ENCODE measurements around the gene PIK3CB.
A peak's percentile ranks its signal among the peaks of the same experiment; 100 is the strongest.

The PIK3CB gene

DNA sequence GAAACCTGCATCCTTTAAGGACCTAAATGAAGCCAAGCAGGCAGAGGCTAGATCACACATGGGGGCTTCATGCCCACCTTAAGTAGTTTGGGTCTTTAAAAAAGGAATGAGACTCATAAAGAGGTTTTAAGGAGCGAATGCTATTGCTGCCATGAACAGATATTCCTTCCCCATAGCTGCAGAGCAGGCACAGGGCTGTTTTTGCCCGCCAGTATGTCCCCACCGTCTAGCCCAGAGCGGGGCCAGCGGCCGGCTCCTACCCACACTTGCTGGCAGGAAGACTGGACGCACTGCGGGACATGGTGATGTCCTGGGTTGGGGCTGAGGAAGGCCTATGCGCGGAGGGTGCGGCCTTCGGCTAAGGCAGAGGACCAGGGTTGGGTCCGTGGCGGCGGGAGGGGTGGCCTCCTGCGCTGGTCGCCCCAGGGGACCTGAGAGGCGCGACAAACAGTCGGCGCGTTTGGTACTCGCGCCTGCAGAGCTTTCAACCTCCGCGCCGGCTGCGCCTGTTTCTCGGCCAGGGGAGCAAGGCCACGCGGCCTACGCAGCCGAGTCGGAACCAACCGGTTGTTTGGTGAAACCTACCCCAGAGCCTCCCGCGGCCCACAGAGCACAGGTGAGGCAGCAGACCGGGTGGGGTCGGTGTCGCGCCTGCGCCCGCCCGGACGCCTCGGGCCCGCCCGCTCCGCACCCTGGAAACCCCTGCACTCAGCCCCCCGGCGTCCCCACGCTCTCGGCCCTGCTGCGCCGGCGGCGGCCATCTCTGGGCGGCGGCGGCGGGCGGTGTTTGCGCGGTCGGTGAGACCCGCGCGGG, 226.2 kb downstream of the PIK3CB start, which contains the start of gene FAIM (continued):
- TF ChIP-seq, protein P1, sequence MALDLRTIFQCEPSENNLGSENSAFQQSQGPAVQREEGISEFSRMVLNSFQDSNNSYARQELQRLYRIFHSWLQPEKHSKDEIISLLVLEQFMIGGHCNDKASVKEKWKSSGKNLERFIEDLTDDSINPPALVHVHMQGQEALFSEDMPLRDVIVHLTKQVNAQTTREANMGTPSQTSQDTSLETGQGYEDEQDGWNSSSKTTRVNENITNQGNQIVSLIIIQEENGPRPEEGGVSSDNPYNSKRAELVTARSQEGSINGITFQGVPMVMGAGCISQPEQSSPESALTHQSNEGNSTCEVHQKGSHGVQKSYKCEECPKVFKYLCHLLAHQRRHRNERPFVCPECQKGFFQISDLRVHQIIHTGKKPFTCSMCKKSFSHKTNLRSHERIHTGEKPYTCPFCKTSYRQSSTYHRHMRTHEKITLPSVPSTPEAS (tag by site-specific recombination; IDR thresholded peaks at IDR 0.05), result peak; percentile 23; the same call in 1 of the 2 replicates
- TF ChIP-seq KLF8 (tag by site-specific recombination; IDR thresholded peaks at IDR 0.05) (peak; percentile 65; the same call in 1 of the 2 replicates), ZNF2 (tag by site-specific recombination; IDR thresholded peaks at IDR 0.05) (peak; percentile 54; the same call in 1 of the 2 replicates), HOXC10 (CRISPR knock-in tag; IDR thresholded peaks at IDR 0.05) (no peak), SCRT1 (tag by site-specific recombination; IDR thresholded peaks at IDR 0.05; ENCODE audit: borderline replicate concordance) (no peak), ZBTB48 (tag by site-specific recombination; IDR thresholded peaks at IDR 0.05) (0 out of 2 replicates have a peak, but pooled peaks have one; percentile 35), KLF16 (tag by site-specific recombination; IDR thresholded peaks at IDR 0.05) (peak; percentile 50; the same call in 1 of the 2 replicates), ZNF23 (tag by site-specific recombination; IDR thresholded peaks at IDR 0.05; ENCODE audit: borderline replicate concordance) (no peak), ZNF76 (tag by site-specific recombination; IDR thresholded peaks at IDR 0.05; ENCODE audit: borderline replicate concordance, low read depth) (peak; percentile 13; the same call in 1 of the 2 replicates), ZNF248 (tag by site-specific recombination; IDR thresholded peaks at IDR 0.05) (no peak), ZNF555 (tag by site-specific recombination; conservative IDR thresholded peaks at IDR 0.05) (no peak), ZBTB17 (tag by site-specific recombination; IDR thresholded peaks at IDR 0.05) (peak; percentile 81), ZNF561 (tag by site-specific recombination; IDR thresholded peaks at IDR 0.05; ENCODE audit: borderline replicate concordance) (no peak), GLI4 (tag by site-specific recombination; IDR thresholded peaks at IDR 0.05) (no peak; the same call in 1 of the 2 replicates), ZNF629 (tag by site-specific recombination; IDR thresholded peaks at IDR 0.05) (peak; percentile 61), ZFHX2 (tag by site-specific recombination; conservative IDR thresholded peaks at IDR 0.05) (peak; percentile 51), ZNF138 (tag by site-specific recombination; IDR thresholded peaks at IDR 0.05; ENCODE audit: borderline replicate concordance) (no peak), GFI1B (tag by site-specific recombination; IDR thresholded peaks at IDR 0.05) (no peak), SP7 (tag by site-specific recombination; IDR thresholded peaks at IDR 0.05) (peak; percentile 77), ZNF600 (tag by site-specific recombination; IDR thresholded peaks at IDR 0.05) (peak; percentile 92), KLF9 (tag by site-specific recombination; IDR thresholded peaks at IDR 0.05; ENCODE audit: low read depth) (no peak), MEIS1 (CRISPR knock-in tag; IDR thresholded peaks at IDR 0.05; ENCODE audit: borderline replicate concordance) (no peak)
- TF ChIP-seq, protein P2, sequence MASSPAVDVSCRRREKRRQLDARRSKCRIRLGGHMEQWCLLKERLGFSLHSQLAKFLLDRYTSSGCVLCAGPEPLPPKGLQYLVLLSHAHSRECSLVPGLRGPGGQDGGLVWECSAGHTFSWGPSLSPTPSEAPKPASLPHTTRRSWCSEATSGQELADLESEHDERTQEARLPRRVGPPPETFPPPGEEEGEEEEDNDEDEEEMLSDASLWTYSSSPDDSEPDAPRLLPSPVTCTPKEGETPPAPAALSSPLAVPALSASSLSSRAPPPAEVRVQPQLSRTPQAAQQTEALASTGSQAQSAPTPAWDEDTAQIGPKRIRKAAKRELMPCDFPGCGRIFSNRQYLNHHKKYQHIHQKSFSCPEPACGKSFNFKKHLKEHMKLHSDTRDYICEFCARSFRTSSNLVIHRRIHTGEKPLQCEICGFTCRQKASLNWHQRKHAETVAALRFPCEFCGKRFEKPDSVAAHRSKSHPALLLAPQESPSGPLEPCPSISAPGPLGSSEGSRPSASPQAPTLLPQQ (tag by site-specific recombination; IDR thresholded peaks at IDR 0.05), result peak; percentile 78
- TF ChIP-seq, protein P3, sequence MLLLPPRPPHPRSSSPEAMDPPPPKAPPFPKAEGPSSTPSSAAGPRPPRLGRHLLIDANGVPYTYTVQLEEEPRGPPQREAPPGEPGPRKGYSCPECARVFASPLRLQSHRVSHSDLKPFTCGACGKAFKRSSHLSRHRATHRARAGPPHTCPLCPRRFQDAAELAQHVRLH (tag by site-specific recombination; IDR thresholded peaks at IDR 0.05), result peak; percentile 63; the same call in 1 of the 2 replicates
- TF ChIP-seq, protein P4, sequence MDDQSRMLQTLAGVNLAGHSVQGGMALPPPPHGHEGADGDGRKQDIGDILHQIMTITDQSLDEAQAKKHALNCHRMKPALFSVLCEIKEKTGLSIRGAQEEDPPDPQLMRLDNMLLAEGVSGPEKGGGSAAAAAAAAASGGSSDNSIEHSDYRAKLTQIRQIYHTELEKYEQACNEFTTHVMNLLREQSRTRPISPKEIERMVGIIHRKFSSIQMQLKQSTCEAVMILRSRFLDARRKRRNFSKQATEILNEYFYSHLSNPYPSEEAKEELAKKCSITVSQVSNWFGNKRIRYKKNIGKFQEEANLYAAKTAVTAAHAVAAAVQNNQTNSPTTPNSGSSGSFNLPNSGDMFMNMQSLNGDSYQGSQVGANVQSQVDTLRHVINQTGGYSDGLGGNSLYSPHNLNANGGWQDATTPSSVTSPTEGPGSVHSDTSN (CRISPR knock-in tag; IDR thresholded peaks at IDR 0.05), result peak; percentile 66
- TF ChIP-seq, protein P5, sequence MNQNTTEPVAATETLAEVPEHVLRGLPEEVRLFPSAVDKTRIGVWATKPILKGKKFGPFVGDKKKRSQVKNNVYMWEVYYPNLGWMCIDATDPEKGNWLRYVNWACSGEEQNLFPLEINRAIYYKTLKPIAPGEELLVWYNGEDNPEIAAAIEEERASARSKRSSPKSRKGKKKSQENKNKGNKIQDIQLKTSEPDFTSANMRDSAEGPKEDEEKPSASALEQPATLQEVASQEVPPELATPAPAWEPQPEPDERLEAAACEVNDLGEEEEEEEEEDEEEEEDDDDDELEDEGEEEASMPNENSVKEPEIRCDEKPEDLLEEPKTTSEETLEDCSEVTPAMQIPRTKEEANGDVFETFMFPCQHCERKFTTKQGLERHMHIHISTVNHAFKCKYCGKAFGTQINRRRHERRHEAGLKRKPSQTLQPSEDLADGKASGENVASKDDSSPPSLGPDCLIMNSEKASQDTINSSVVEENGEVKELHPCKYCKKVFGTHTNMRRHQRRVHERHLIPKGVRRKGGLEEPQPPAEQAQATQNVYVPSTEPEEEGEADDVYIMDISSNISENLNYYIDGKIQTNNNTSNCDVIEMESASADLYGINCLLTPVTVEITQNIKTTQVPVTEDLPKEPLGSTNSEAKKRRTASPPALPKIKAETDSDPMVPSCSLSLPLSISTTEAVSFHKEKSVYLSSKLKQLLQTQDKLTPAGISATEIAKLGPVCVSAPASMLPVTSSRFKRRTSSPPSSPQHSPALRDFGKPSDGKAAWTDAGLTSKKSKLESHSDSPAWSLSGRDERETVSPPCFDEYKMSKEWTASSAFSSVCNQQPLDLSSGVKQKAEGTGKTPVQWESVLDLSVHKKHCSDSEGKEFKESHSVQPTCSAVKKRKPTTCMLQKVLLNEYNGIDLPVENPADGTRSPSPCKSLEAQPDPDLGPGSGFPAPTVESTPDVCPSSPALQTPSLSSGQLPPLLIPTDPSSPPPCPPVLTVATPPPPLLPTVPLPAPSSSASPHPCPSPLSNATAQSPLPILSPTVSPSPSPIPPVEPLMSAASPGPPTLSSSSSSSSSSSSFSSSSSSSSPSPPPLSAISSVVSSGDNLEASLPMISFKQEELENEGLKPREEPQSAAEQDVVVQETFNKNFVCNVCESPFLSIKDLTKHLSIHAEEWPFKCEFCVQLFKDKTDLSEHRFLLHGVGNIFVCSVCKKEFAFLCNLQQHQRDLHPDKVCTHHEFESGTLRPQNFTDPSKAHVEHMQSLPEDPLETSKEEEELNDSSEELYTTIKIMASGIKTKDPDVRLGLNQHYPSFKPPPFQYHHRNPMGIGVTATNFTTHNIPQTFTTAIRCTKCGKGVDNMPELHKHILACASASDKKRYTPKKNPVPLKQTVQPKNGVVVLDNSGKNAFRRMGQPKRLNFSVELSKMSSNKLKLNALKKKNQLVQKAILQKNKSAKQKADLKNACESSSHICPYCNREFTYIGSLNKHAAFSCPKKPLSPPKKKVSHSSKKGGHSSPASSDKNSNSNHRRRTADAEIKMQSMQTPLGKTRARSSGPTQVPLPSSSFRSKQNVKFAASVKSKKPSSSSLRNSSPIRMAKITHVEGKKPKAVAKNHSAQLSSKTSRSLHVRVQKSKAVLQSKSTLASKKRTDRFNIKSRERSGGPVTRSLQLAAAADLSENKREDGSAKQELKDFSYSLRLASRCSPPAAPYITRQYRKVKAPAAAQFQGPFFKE (tag by site-specific recombination; IDR thresholded peaks at IDR 0.05; ENCODE audit: borderline replicate concordance), result no peak
- TF ChIP-seq, protein P6, sequence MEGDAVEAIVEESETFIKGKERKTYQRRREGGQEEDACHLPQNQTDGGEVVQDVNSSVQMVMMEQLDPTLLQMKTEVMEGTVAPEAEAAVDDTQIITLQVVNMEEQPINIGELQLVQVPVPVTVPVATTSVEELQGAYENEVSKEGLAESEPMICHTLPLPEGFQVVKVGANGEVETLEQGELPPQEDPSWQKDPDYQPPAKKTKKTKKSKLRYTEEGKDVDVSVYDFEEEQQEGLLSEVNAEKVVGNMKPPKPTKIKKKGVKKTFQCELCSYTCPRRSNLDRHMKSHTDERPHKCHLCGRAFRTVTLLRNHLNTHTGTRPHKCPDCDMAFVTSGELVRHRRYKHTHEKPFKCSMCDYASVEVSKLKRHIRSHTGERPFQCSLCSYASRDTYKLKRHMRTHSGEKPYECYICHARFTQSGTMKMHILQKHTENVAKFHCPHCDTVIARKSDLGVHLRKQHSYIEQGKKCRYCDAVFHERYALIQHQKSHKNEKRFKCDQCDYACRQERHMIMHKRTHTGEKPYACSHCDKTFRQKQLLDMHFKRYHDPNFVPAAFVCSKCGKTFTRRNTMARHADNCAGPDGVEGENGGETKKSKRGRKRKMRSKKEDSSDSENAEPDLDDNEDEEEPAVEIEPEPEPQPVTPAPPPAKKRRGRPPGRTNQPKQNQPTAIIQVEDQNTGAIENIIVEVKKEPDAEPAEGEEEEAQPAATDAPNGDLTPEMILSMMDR (tag by site-specific recombination; IDR thresholded peaks at IDR 0.05), result peak; percentile 34; the same call in 1 of the 2 replicates

All from HEK293 (cell line).